ENCODE data around the gene RBM18. TPM values are rescaled to one million over a fixed set of nuclear protein-coding genes. Genes with fewer than 3 reads are reported as not detected.

Gene RBM18
- total and polyA plus RNA-seq, 2 experiments from 2014 or later = 9.3 to 25.5 TPM

DNA sequence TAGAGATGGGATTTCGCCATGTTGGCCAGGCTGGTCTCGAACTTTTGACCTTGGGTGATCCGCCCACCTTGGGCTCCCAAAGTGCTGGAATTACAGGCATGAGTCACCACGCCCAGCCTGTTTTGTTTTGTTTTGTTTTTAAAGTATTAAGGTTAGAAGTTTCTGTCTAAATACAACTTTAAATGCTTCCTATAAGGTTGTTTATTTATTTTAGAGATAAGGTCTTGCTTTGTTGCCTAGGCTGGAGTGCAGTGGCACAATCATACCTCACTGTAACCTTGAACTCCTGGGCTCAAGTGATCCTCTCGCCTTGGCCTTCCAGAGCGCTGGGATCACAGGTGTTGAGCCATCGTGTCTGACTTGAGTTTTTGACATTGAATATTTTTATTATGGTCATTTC, 11.5 kb upstream of the RBM18 start:
- peaks cover 2% of the 10 kb centered on the region; the same call in 1 of the 2 replicates for H3K4me1 ChIP-seq (ENCODE audit: insufficient read depth)
- no peaks in the 10 kb centered on the region for H3K27me3 ChIP-seq (ENCODE audit: insufficient read depth)
- peaks cover 16% of the 10 kb centered on the region for H4K20me1 ChIP-seq (replicated peaks; ENCODE audit: insufficient read depth)
- H3K9me3 Mint-ChIP-seq = peaks cover 12% of the 10 kb centered on the region; the same call in 1 of the 3 replicates
- ATAC-seq (no peak), DNase-seq (ENCODE audit: low spot score) (no peak)
- H3K79me2 ChIP-seq (replicated peaks; ENCODE audit: insufficient read depth) = peaks cover 67% of the 10 kb centered on the region
- H3K27ac ChIP-seq (ENCODE audit: low read depth) = no peak overlapping the region
- no peaks in the 10 kb centered on the region for H3K9me2 ChIP-seq (ENCODE audit: insufficient read depth)
- peaks cover 72% of the 10 kb centered on the region for H3K36me3 Mint-ChIP-seq (ENCODE audit: low read depth)
- H3K27me3 Mint-ChIP-seq (ENCODE audit: insufficient read depth, low read depth, poor library complexity) = no peaks in the 10 kb centered on the region
- H3K4me2 ChIP-seq = no peak overlapping the region
- no peak overlapping the region for H3K4me3 ChIP-seq
- no peak overlapping the region for H3K4me3 Mint-ChIP-seq
- no peak overlapping the region for H2AFZ ChIP-seq
- H3K4me1 Mint-ChIP-seq = peaks cover 3% of the 10 kb centered on the region
- H3K27ac Mint-ChIP-seq = no peak overlapping the region
- H3F3A ChIP-seq (replicated peaks; ENCODE audit: low read depth) = no peaks in the 10 kb centered on the region
- H3K36me3 ChIP-seq (ENCODE audit: insufficient read depth) = peaks cover 14% of the 10 kb centered on the region
- TF ChIP-seq EZH2phosphoT487 (IDR thresholded peaks at IDR 0.05; ENCODE audit: unreplicated experiment) = no peak

DNA sequence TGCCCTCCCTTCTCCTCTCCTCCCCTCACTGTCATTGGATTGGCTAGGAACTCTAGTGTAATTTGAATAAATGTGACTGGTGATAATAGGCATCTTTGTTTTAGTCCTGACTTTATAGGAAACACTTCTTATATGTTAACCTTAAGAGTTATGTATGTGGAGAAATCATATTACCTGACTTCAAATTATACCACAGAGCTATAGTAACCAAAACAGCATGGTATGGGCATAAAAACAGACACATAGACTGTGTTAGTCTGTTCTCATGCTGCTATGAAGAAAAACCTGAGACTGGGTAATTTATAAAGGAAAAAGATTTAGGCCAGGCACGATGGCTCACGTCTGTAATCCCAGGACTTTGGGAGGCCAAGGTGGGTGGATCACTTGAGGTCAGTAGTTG, 9.4 kb upstream of the RBM18 start:
- no peak for DNase-seq (ENCODE audit: low spot score)
- Mint-ChIP-seq H3K4me3 (no peak overlapping the region), H3K27me3 (ENCODE audit: insufficient read depth, low read depth, poor library complexity) (no peaks in the 10 kb centered on the region), H3K36me3 (ENCODE audit: low read depth) (peaks cover 67% of the 10 kb centered on the region), H3K9me3 (peaks cover 12% of the 10 kb centered on the region; the same call in 1 of the 3 replicates), H3K4me1 (no peaks in the 10 kb centered on the region; the same call in 2 of the 3 replicates), H3K27ac (no peak overlapping the region)
- Histone ChIP-seq H3K27ac (ENCODE audit: low read depth) (no peak overlapping the region), H3K4me3 (no peak overlapping the region), H3K79me2 (replicated peaks; ENCODE audit: insufficient read depth) (peaks cover 78% of the 10 kb centered on the region), H3F3A (replicated peaks; ENCODE audit: low read depth) (no peaks in the 10 kb centered on the region), H2AFZ (no peak overlapping the region), H3K4me2 (no peak overlapping the region), H3K9me2 (ENCODE audit: insufficient read depth) (no peaks in the 10 kb centered on the region), H3K27me3 (ENCODE audit: insufficient read depth) (no peaks in the 10 kb centered on the region), H3K36me3 (ENCODE audit: insufficient read depth) (peaks cover 16% of the 10 kb centered on the region), H3K4me1 (ENCODE audit: insufficient read depth) (no peaks in the 10 kb centered on the region), H4K20me1 (replicated peaks; ENCODE audit: insufficient read depth) (peaks cover 16% of the 10 kb centered on the region)
- TF ChIP-seq, protein P1, sequence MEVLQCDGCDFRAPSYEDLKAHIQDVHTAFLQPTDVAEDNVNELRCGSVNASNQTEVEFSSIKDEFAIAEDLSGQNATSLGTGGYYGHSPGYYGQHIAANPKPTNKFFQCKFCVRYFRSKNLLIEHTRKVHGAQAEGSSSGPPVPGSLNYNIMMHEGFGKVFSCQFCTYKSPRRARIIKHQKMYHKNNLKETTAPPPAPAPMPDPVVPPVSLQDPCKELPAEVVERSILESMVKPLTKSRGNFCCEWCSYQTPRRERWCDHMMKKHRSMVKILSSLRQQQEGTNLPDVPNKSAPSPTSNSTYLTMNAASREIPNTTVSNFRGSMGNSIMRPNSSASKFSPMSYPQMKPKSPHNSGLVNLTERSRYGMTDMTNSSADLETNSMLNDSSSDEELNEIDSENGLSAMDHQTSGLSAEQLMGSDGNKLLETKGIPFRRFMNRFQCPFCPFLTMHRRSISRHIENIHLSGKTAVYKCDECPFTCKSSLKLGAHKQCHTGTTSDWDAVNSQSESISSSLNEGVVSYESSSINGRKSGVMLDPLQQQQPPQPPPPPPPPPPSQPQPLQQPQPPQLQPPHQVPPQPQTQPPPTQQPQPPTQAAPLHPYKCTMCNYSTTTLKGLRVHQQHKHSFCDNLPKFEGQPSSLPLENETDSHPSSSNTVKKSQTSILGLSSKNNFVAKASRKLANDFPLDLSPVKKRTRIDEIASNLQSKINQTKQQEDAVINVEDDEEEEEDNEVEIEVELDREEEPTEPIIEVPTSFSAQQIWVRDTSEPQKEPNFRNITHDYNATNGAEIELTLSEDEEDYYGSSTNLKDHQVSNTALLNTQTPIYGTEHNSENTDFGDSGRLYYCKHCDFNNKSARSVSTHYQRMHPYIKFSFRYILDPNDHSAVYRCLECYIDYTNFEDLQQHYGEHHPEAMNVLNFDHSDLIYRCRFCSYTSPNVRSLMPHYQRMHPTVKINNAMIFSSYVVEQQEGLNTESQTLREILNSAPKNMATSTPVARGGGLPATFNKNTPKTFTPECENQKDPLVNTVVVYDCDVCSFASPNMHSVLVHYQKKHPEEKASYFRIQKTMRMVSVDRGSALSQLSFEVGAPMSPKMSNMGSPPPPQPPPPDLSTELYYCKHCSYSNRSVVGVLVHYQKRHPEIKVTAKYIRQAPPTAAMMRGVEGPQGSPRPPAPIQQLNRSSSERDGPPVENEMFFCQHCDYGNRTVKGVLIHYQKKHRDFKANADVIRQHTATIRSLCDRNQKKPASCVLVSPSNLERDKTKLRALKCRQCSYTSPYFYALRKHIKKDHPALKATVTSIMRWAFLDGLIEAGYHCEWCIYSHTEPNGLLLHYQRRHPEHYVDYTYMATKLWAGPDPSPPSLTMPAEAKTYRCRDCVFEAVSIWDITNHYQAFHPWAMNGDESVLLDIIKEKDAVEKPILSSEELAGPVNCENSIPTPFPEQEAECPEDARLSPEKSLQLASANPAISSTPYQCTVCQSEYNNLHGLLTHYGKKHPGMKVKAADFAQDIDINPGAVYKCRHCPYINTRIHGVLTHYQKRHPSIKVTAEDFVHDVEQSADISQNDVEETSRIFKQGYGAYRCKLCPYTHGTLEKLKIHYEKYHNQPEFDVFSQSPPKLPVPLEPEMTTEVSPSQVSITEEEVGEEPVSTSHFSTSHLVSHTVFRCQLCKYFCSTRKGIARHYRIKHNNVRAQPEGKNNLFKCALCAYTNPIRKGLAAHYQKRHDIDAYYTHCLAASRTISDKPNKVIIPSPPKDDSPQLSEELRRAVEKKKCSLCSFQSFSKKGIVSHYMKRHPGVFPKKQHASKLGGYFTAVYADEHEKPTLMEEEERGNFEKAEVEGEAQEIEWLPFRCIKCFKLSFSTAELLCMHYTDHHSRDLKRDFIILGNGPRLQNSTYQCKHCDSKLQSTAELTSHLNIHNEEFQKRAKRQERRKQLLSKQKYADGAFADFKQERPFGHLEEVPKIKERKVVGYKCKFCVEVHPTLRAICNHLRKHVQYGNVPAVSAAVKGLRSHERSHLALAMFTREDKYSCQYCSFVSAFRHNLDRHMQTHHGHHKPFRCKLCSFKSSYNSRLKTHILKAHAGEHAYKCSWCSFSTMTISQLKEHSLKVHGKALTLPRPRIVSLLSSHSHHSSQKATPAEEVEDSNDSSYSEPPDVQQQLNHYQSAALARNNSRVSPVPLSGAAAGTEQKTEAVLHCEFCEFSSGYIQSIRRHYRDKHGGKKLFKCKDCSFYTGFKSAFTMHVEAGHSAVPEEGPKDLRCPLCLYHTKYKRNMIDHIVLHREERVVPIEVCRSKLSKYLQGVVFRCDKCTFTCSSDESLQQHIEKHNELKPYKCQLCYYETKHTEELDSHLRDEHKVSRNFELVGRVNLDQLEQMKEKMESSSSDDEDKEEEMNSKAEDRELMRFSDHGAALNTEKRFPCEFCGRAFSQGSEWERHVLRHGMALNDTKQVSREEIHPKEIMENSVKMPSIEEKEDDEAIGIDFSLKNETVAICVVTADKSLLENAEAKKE (CRISPR knock-in tag; IDR thresholded peaks at IDR 0.05) = no peak
- TF ChIP-seq EZH2 (IDR thresholded peaks at IDR 0.05; ENCODE audit: low read depth, unreplicated experiment) (no peak), NANOG (IDR thresholded peaks at IDR 0.05; ENCODE audit: borderline replicate concordance) (no peak), ZNF114 (CRISPR knock-in tag; IDR thresholded peaks at IDR 0.05) (no peak), POLR2AphosphoS5 (IDR thresholded peaks at IDR 0.05; ENCODE audit: low read depth) (no peak), STAT1 (IDR thresholded peaks at IDR 0.05; ENCODE audit: unreplicated experiment) (no peak), ZNF331 (CRISPR knock-in tag; IDR thresholded peaks at IDR 0.05; ENCODE audit: low read depth) (no peak)
- TF ChIP-seq, protein P2, sequence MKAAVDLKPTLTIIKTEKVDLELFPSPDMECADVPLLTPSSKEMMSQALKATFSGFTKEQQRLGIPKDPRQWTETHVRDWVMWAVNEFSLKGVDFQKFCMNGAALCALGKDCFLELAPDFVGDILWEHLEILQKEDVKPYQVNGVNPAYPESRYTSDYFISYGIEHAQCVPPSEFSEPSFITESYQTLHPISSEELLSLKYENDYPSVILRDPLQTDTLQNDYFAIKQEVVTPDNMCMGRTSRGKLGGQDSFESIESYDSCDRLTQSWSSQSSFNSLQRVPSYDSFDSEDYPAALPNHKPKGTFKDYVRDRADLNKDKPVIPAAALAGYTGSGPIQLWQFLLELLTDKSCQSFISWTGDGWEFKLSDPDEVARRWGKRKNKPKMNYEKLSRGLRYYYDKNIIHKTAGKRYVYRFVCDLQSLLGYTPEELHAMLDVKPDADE (IDR thresholded peaks at IDR 0.05) = no peak
- TF ChIP-seq, protein P3, sequence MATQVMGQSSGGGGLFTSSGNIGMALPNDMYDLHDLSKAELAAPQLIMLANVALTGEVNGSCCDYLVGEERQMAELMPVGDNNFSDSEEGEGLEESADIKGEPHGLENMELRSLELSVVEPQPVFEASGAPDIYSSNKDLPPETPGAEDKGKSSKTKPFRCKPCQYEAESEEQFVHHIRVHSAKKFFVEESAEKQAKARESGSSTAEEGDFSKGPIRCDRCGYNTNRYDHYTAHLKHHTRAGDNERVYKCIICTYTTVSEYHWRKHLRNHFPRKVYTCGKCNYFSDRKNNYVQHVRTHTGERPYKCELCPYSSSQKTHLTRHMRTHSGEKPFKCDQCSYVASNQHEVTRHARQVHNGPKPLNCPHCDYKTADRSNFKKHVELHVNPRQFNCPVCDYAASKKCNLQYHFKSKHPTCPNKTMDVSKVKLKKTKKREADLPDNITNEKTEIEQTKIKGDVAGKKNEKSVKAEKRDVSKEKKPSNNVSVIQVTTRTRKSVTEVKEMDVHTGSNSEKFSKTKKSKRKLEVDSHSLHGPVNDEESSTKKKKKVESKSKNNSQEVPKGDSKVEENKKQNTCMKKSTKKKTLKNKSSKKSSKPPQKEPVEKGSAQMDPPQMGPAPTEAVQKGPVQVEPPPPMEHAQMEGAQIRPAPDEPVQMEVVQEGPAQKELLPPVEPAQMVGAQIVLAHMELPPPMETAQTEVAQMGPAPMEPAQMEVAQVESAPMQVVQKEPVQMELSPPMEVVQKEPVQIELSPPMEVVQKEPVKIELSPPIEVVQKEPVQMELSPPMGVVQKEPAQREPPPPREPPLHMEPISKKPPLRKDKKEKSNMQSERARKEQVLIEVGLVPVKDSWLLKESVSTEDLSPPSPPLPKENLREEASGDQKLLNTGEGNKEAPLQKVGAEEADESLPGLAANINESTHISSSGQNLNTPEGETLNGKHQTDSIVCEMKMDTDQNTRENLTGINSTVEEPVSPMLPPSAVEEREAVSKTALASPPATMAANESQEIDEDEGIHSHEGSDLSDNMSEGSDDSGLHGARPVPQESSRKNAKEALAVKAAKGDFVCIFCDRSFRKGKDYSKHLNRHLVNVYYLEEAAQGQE (IDR thresholded peaks at IDR 0.05; ENCODE audit: unreplicated experiment) = no peak
- no peak for ATAC-seq

All from GM23338 (cell line).